Hematopoietic multipotent progenitor cell treated with erythropoietin and hydrocortisone succinate and interleukin-3 and kit ligand, for 15 days (in vitro differentiated cells): Measurements from ENCODE around the gene CACNA1E.
"Not testable (repeated sequence)": the region's sequence is repeated elsewhere in the genome, so short reads cannot be mapped to it uniquely, and the experiment has no call there.

Source experiments
- DNase-seq: peaks from one replicate; pipeline ENCODE4 v3.0.0-alpha.2; 2015; ENCODE audit warnings: low spot score

Gene CACNA1E

GRCh38 chr1:181517181-181517875, 34.0 kb downstream of the CACNA1E start:
- DNase-seq: no peak

- DNase-seq: no peak
Observed at GRCh38 chr1:181518152-181518551, 34.8 kb downstream of the CACNA1E start.

- no peak for DNase-seq
Observed at GRCh38 chr1:181522864-181523263, 39.5 kb downstream of the CACNA1E start.

- DNase-seq: no peak
Observed at GRCh38 chr1:181525104-181525721, 41.9 kb downstream of the CACNA1E start.

- not testable (repeated sequence) for DNase-seq
Observed at GRCh38 chr1:181528241-181528640, 44.9 kb downstream of the CACNA1E start.

- no peak for DNase-seq
Observed at GRCh38 chr1:181531441-181531840, 48.1 kb downstream of the CACNA1E start.

- no peak for DNase-seq
Observed at GRCh38 chr1:181531951-181532600, 48.8 kb downstream of the CACNA1E start.

- DNase-seq: no peak
Observed at GRCh38 chr1:181538836-181539235, 55.5 kb downstream of the CACNA1E start.

- no peak for DNase-seq
Observed at GRCh38 chr1:181541458-181541857, 58.1 kb downstream of the CACNA1E start.

- DNase-seq: no peak
Observed at GRCh38 chr1:181541947-181542346, 58.6 kb downstream of the CACNA1E start.

GRCh38 chr1:181542406-181542805, 59.1 kb downstream of the CACNA1E start:
- DNase-seq: not testable (repeated sequence)

GRCh38 chr1:181545395-181545794, 62.1 kb downstream of the CACNA1E start:
- DNase-seq: no peak

GRCh38 chr1:181548497-181548896, 65.2 kb downstream of the CACNA1E start:
- DNase-seq: no peak

GRCh38 chr1:181551249-181551648, 67.9 kb downstream of the CACNA1E start:
- no peak for DNase-seq

- no peak for DNase-seq
Observed at GRCh38 chr1:181551754-181552153, 68.4 kb downstream of the CACNA1E start.

- DNase-seq: no peak
Observed at GRCh38 chr1:181554465-181554864, 71.1 kb downstream of the CACNA1E start.

- DNase-seq: no peak
Observed at GRCh38 chr1:181556631-181557030, 73.3 kb downstream of the CACNA1E start.

- no peak for DNase-seq
Observed at GRCh38 chr1:181557313-181557712, 74.0 kb downstream of the CACNA1E start.

GRCh38 chr1:181558416-181558815, 75.1 kb downstream of the CACNA1E start:
- no peak for DNase-seq

GRCh38 chr1:181559142-181559541, 75.8 kb downstream of the CACNA1E start:
- no peak for DNase-seq

GRCh38 chr1:181562395-181562794, 79.1 kb downstream of the CACNA1E start:
- DNase-seq: no peak

- DNase-seq: no peak
Observed at GRCh38 chr1:181568736-181569135, 85.4 kb downstream of the CACNA1E start.

GRCh38 chr1:181577475-181577874, 94.2 kb downstream of the CACNA1E start:
- DNase-seq: no peak
